ENCODE data around the gene ABCC8.
A peak's percentile ranks its signal among the peaks of the same experiment; 100 is the strongest.

ABCC8 gene

DNA sequence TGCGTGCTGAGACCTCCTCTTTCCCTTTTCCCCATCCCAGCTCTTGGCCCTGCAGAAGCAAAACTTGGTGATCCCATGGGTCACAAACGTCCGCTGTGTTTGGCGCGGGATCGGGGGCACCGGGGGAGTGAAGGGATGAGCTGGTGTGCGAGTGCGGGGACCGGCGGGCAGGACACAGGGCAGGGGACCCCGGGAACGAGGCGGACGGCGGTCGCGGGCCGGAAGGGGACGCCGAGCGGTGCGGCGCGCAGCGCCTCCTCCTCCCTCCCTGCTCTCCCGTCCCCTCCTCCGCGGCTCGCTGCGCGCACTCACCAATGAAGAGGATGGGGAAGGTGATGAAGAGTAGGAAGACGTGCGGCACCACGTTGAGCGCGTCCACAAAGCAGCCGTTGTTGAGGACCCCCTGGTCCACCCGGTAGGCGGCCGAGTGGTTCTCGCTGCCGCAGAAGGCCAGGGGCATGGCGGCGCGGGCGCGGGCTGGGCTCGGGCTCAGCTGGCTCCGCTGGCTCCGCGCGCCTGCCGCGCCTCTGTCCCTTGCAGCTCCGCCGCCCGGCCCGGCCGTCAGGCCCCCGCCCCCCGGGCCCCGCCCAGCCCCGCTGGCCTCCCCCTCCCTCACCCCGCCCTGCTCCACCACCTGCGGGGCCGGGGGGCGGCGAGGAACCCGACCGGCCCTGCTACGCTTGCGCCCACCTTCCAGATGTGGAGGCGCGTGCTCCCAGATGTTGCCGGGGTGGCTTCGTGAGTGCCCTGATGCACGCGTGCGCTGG, at the start of gene ABCC8:
ABCC8 (minus strand) TSS at position 529 of the 767 bp plus-strand sequence; CDS start at position 460, 69 bp downstream.
- H3K9me3 Mint-ChIP-seq = no peaks in the 10 kb centered on the region
- TF ChIP-seq, protein P1, sequence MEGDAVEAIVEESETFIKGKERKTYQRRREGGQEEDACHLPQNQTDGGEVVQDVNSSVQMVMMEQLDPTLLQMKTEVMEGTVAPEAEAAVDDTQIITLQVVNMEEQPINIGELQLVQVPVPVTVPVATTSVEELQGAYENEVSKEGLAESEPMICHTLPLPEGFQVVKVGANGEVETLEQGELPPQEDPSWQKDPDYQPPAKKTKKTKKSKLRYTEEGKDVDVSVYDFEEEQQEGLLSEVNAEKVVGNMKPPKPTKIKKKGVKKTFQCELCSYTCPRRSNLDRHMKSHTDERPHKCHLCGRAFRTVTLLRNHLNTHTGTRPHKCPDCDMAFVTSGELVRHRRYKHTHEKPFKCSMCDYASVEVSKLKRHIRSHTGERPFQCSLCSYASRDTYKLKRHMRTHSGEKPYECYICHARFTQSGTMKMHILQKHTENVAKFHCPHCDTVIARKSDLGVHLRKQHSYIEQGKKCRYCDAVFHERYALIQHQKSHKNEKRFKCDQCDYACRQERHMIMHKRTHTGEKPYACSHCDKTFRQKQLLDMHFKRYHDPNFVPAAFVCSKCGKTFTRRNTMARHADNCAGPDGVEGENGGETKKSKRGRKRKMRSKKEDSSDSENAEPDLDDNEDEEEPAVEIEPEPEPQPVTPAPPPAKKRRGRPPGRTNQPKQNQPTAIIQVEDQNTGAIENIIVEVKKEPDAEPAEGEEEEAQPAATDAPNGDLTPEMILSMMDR (IDR thresholded peaks at IDR 0.05; ENCODE audit: unreplicated experiment in 3 of 3) = no peak
- no peaks in the 10 kb centered on the region for H3K4me1 Mint-ChIP-seq
- no peak within 1 kb of the TSS for H3K27ac Mint-ChIP-seq
- H3K4me3 Mint-ChIP-seq = peak within 1 kb of the TSS; percentile 79 to 88 (median 83)
- H3K36me3 Mint-ChIP-seq (ENCODE audit: low read depth) = no peaks in the 10 kb centered on the region
- peaks cover 96% of the 10 kb centered on the region for H3K27me3 Mint-ChIP-seq (ENCODE audit: low read depth)

DNA sequence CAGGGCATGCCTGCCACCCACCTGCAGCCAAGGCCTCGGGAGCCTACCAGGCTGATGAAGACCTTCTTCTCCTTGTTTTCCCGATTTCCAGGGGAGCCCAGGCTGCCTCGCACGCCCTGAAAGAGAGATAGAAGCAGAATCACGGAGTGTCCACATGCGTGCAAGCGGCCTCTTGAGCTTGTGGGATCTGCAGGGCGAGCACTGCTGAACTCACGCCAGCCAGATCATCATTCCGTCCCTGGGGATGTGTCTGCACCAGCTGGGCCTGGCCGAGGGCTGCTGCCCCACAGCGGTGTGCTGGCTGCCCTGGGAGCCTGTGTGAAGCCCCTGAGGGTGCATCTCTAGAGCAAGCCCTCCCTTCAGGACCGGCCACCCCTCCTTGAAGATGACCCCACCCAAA, 49.7 kb upstream of the ABCC8 start:
- TF ChIP-seq, protein P1 (IDR thresholded peaks at IDR 0.05; ENCODE audit: unreplicated experiment in 3 of 3) = no peak
- Mint-ChIP-seq H3K27me3 (ENCODE audit: low read depth) (peaks cover 32% of the 10 kb centered on the region), H3K4me1 (peaks cover 35% of the 10 kb centered on the region), H3K36me3 (ENCODE audit: low read depth) (no peaks in the 10 kb centered on the region), H3K27ac (peak overlapping the region in 1 of 3 experiments; percentile 66), H3K4me3 (no peak overlapping the region), H3K9me3 (no peaks in the 10 kb centered on the region)

DNA sequence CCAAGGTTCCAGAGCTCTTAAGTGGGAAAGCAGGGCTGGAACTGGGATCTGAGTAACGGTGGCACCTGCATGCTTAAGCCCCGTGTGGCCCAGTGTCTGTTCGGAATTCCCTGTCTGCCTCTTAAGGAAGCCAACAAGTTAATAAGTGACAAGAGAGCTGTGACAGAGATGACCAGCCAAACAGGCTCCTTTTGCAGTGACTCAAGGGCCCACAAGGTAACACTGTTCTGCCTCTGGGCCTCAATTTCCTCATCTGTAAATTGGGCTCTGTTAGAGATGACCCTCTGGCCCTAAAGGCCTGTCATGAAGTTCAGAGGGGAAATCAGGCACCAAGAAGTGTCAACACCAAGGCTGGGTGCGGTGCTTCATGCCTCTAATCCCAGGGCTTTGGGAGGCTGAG, 48.9 kb upstream of the ABCC8 start:
- peaks cover 37% of the 10 kb centered on the region for H3K27me3 Mint-ChIP-seq (ENCODE audit: low read depth)
- no peaks in the 10 kb centered on the region for H3K36me3 Mint-ChIP-seq (ENCODE audit: low read depth)
- H3K9me3 Mint-ChIP-seq = no peaks in the 10 kb centered on the region
- peaks cover 34% of the 10 kb centered on the region for H3K4me1 Mint-ChIP-seq
- H3K27ac Mint-ChIP-seq = no peak overlapping the region
- H3K4me3 Mint-ChIP-seq = no peak overlapping the region
- TF ChIP-seq, protein P1 (IDR thresholded peaks at IDR 0.05; ENCODE audit: unreplicated experiment in 3 of 3) = no peak

DNA sequence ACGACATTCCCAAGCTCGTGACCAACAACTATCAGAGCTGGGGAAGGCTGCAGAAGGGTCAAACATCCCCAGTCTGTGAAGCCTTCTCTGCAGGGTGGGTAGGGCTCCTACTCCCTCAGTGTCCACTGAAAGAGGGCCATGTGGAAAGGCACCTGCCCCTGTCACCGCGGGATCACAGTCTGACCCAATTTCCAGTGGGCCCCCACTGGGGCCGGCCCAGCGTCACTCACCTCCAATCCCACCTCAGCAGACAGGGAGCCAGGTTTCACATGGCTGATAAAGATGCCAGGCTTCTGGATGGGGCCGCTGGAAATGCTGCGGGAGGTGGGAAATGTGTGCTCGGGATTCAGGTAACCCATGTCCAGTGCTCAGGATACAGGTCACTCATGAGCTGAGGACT, 47.6 kb upstream of the ABCC8 start:
- Mint-ChIP-seq H3K9me3 (no peaks in the 10 kb centered on the region), H3K4me3 (no peak overlapping the region), H3K27ac (no peak overlapping the region), H3K4me1 (peaks cover 24% of the 10 kb centered on the region), H3K36me3 (ENCODE audit: low read depth) (no peaks in the 10 kb centered on the region), H3K27me3 (ENCODE audit: low read depth) (peaks cover 32% of the 10 kb centered on the region)
- TF ChIP-seq, protein P1 (IDR thresholded peaks at IDR 0.05; ENCODE audit: unreplicated experiment in 3 of 3) = no peak

DNA sequence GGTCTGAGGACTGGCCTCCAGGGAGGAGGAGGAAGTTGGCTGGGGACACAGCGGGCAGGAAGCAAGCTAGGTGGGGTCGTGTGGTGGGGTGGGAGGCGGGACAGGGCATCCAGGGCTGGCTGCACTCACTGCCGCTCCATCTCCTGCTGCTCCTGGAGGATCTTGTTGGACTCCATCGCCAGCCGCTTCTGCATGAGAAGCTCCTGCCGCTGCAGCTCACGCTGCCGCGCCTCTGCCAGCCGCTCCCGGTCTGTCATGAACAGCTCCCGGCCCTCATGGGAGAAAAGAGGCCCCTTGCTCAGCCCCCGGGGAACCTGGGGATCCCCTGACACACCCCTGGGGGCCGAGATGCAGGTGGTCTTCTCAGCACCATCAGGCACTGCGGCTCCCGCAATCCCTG, 46.0 kb upstream of the ABCC8 start:
- TF ChIP-seq, protein P1 (IDR thresholded peaks at IDR 0.05; ENCODE audit: unreplicated experiment in 3 of 3) = no peak
- H3K4me1 Mint-ChIP-seq = peaks cover 19% of the 10 kb centered on the region
- no peak overlapping the region for H3K4me3 Mint-ChIP-seq
- H3K36me3 Mint-ChIP-seq (ENCODE audit: low read depth) = no peaks in the 10 kb centered on the region
- no peaks in the 10 kb centered on the region for H3K9me3 Mint-ChIP-seq
- H3K27ac Mint-ChIP-seq = no peak overlapping the region
- H3K27me3 Mint-ChIP-seq (ENCODE audit: low read depth) = peaks cover 37% of the 10 kb centered on the region
